Loucy (cell line): Measurements from ENCODE around the gene MYH8.
A peak's percentile ranks its signal among the peaks of the same experiment; 100 is the strongest.

ENCODE experiments used
- H2AFZ ChIP-seq: fragments of 200-600 bp; sonication (generic); 2 replicates; pipeline ENCODE4 v1.6.0; 2016; ENCODE audit warnings: antibody characterized with exemption, mild to moderate bottlenecking, low read length, moderate library complexity
- H3F3A ChIP-seq: fragments of 200-600 bp; 2 replicates; pipeline ENCODE4 v1.6.0; 2016; ENCODE audit warnings: antibody characterized with exemption, low read depth, mild to moderate bottlenecking
- H3K27me3 ChIP-seq: fragments of 200-600 bp; sonication (generic); 2 replicates; pipeline ENCODE4 v1.6.1; 2014; ENCODE audit warnings: low read length, mild to moderate bottlenecking; ENCODE audit not compliant: insufficient read depth, poor library complexity, severe bottlenecking
- H3K36me3 ChIP-seq: fragments of 200-600 bp; sonication (generic); 2 replicates; pipeline ENCODE4 v1.6.1; 2016; ENCODE audit warnings: low read length; ENCODE audit not compliant: insufficient read depth
- H3K4me1 ChIP-seq: fragments of 200-600 bp; sonication (generic); 2 replicates; pipeline ENCODE4 v1.5.1; 2014; ENCODE audit warnings: low read length, mild to moderate bottlenecking; ENCODE audit not compliant: insufficient read depth, poor library complexity, severe bottlenecking
- H3K4me2 ChIP-seq: fragments of 200-600 bp; sonication (generic); 2 replicates; pipeline ENCODE4 v1.6.0; 2014; ENCODE audit warnings: antibody characterized with exemption, low read length, low read depth, mild to moderate bottlenecking; ENCODE audit not compliant: poor library complexity, severe bottlenecking
- H3K4me3 ChIP-seq: fragments of 200-600 bp; sonication (generic); 2 replicates; pipeline ENCODE4 v1.5.1; 2014; ENCODE audit warnings: low read length, mild to moderate bottlenecking, mixed read lengths; ENCODE audit not compliant: poor library complexity, severe bottlenecking
- H3K79me2 ChIP-seq: fragments of 200-600 bp; sonication (generic); 2 replicates; pipeline ENCODE4 v1.6.1; 2014; ENCODE audit warnings: low read length; ENCODE audit not compliant: insufficient read depth
- H3K9ac ChIP-seq: fragments of 200-600 bp; sonication (generic); 2 replicates; pipeline ENCODE4 v1.6.0; 2014; ENCODE audit warnings: mild to moderate bottlenecking, low read depth, low read length, moderate library complexity; ENCODE audit not compliant: poor library complexity, severe bottlenecking
- H3K9me2 ChIP-seq: fragments of 200-600 bp; sonication (generic); replicated peaks from 2 replicates; pipeline ENCODE4 v1.6.1; 2016; ENCODE audit warnings: low read depth, low read length, mixed read lengths
- H3K9me3 ChIP-seq: fragments of 200-600 bp; sonication (generic); 2 replicates; pipeline ENCODE4 v1.6.1; 2014; ENCODE audit warnings: mild to moderate bottlenecking, antibody characterized with exemption, low read length, low read depth; ENCODE audit not compliant: insufficient read depth
- H4K20me1 ChIP-seq: fragments of 200-600 bp; sonication (generic); 2 replicates; pipeline ENCODE4 v1.6.0; 2014; ENCODE audit warnings: antibody characterized with exemption, low read length, mild to moderate bottlenecking; ENCODE audit not compliant: insufficient read depth, poor library complexity, severe bottlenecking
- EZH2phosphoT487 ChIP-seq: fragments of 200-600 bp; IDR thresholded peaks from 2 replicates; pipeline ENCODE4 v1.6.1; 2018; ENCODE audit warnings: antibody characterized with exemption, mild to moderate bottlenecking, moderate library complexity, borderline replicate concordance
- TF ChIP-seq, protein P1 (sequence below): fragments of 200-600 bp; sonication (generic); conservative IDR thresholded peaks from 2 replicates; pipeline ENCODE4 v1.5.1; 2014; ENCODE audit warnings: mild to moderate bottlenecking, antibody characterized with exemption, low read length

Gene MYH8

GRCh38 chr17:10352893-10353292, 68.9 kb downstream of the MYH8 start:
- H3K79me2 ChIP-seq, result no peaks in the 10 kb centered on the region
- H3K9ac ChIP-seq, result no peak overlapping the region
- H4K20me1 ChIP-seq, result no peaks in the 10 kb centered on the region
- no peak overlapping the region for H3K4me2 ChIP-seq
- no peak overlapping the region for H2AFZ ChIP-seq
- no peaks in the 10 kb centered on the region for H3K4me1 ChIP-seq
- TF ChIP-seq, protein P1, sequence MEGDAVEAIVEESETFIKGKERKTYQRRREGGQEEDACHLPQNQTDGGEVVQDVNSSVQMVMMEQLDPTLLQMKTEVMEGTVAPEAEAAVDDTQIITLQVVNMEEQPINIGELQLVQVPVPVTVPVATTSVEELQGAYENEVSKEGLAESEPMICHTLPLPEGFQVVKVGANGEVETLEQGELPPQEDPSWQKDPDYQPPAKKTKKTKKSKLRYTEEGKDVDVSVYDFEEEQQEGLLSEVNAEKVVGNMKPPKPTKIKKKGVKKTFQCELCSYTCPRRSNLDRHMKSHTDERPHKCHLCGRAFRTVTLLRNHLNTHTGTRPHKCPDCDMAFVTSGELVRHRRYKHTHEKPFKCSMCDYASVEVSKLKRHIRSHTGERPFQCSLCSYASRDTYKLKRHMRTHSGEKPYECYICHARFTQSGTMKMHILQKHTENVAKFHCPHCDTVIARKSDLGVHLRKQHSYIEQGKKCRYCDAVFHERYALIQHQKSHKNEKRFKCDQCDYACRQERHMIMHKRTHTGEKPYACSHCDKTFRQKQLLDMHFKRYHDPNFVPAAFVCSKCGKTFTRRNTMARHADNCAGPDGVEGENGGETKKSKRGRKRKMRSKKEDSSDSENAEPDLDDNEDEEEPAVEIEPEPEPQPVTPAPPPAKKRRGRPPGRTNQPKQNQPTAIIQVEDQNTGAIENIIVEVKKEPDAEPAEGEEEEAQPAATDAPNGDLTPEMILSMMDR, result no peak
- TF ChIP-seq EZH2phosphoT487, result no peak
- no peaks in the 10 kb centered on the region for H3K9me2 ChIP-seq
- no peaks in the 10 kb centered on the region for H3K36me3 ChIP-seq
- no peaks in the 10 kb centered on the region for H3K27me3 ChIP-seq
- H3K4me3 ChIP-seq, result no peak overlapping the region
- H3F3A ChIP-seq, result no peaks in the 10 kb centered on the region
- H3K9me3 ChIP-seq, result no peaks in the 10 kb centered on the region

GRCh38 chr17:10349403-10349802, 72.3 kb downstream of the MYH8 start:
- Histone ChIP-seq H3F3A (no peaks in the 10 kb centered on the region), H3K9me3 (no peaks in the 10 kb centered on the region), H3K79me2 (no peaks in the 10 kb centered on the region), H3K4me3 (no peak overlapping the region), H3K4me1 (no peaks in the 10 kb centered on the region), H3K9me2 (no peaks in the 10 kb centered on the region), H3K27me3 (no peaks in the 10 kb centered on the region), H3K9ac (no peak overlapping the region), H4K20me1 (no peaks in the 10 kb centered on the region), H3K4me2 (no peak overlapping the region), H3K36me3 (no peaks in the 10 kb centered on the region), H2AFZ (no peak overlapping the region)
- TF ChIP-seq EZH2phosphoT487, result no peak
- TF ChIP-seq, protein P1, result peak; percentile 63

GRCh38 chr17:10344816-10345215, 76.9 kb downstream of the MYH8 start:
- Histone ChIP-seq H3K79me2 (no peaks in the 10 kb centered on the region), H3K9me3 (no peaks in the 10 kb centered on the region), H3K4me1 (no peaks in the 10 kb centered on the region), H3K9me2 (no peaks in the 10 kb centered on the region), H4K20me1 (no peaks in the 10 kb centered on the region), H3K9ac (no peak overlapping the region), H3F3A (no peaks in the 10 kb centered on the region), H3K4me2 (no peak overlapping the region), H3K36me3 (no peaks in the 10 kb centered on the region), H2AFZ (no peak overlapping the region), H3K4me3 (no peak overlapping the region), H3K27me3 (no peaks in the 10 kb centered on the region)
- TF ChIP-seq EZH2phosphoT487, result no peak
- TF ChIP-seq, protein P1, result no peak
